ENCODE data around the gene DNASE2. TPM values are rescaled to one million over a fixed set of nuclear protein-coding genes. Genes with fewer than 3 reads are reported as not detected.

Gene DNASE2
- total RNA-seq, 1 experiment from 2014 or later, result 23.8 TPM

- Mint-ChIP-seq H3K36me3 (ENCODE audit: insufficient read depth in 1 of 3, low read depth in 3 of 3) (peaks cover 11 to 20% (median 13%) of the 10 kb centered on the region in 3 experiments), H3K9me3 (no peaks in the 10 kb centered on the region; a peak in 1 of 5 replicates), H3K4me1 (peaks cover 24 to 32% of the 10 kb centered on the region in 2 experiments), H3K27me3 (ENCODE audit: low read depth) (peaks cover 11% of the 10 kb centered on the region), H3K4me3 (peak overlapping the region; percentile 44 to 77), H3K27ac (peak overlapping the region in 1 of 3 experiments; percentile 95; a peak in 3 of 7 replicates)
- peak overlapping the region; percentile 74 for H3K4me2 ChIP-seq (ENCODE audit: insufficient read depth, insufficient read length, low read length)
- no peak overlapping the region for H2AK5ac ChIP-seq (ENCODE audit: insufficient read length, low read length)
- no peak overlapping the region for H2BK15ac ChIP-seq (ENCODE audit: low read depth, low read length)
- no peak overlapping the region for H4K8ac ChIP-seq (replicated peaks; ENCODE audit: insufficient read length, low read depth, low read length)
- peaks cover 7% of the 10 kb centered on the region for H4K20me1 ChIP-seq (ENCODE audit: control insufficient read depth, insufficient read depth, insufficient read length)
- no peak overlapping the region for H3K4ac ChIP-seq (ENCODE audit: low read depth, low read length)
- H4K91ac ChIP-seq (ENCODE audit: insufficient read length, low read depth, low read length), result no peak overlapping the region
- peaks cover 3% of the 10 kb centered on the region; the same call in 1 of the 2 replicates for H3K4me1 ChIP-seq (ENCODE audit: insufficient read depth, low read length)
- no peaks in the 10 kb centered on the region for H3K79me2 ChIP-seq (ENCODE audit: insufficient read depth, low read length)
- no peak overlapping the region for H3K27ac ChIP-seq (ENCODE audit: insufficient read length, low read depth, low read length)
- no peaks in the 10 kb centered on the region for H3K79me1 ChIP-seq (ENCODE audit: insufficient read depth, low read depth, low read length, poor library complexity, severe bottlenecking)
- DNase-seq, result peak; percentile 71
- H2BK120ac ChIP-seq (ENCODE audit: low read depth, low read length, poor library complexity, severe bottlenecking), result no peak overlapping the region
- no peak overlapping the region for H2BK20ac ChIP-seq (ENCODE audit: low read depth, low read length, poor library complexity, severe bottlenecking)
- no peaks in the 10 kb centered on the region for H3K27me3 ChIP-seq (ENCODE audit: insufficient read depth, low read length)
- no peak overlapping the region for H3K9ac ChIP-seq (ENCODE audit: extremely low read depth, insufficient read length, low read length)
- H2BK5ac ChIP-seq (ENCODE audit: insufficient read length, low read length), result no peak overlapping the region
- no peak overlapping the region; the same call in 1 of the 2 replicates for H3K14ac ChIP-seq (ENCODE audit: insufficient read depth, low read length)
- TF ChIP-seq CTCF (conservative IDR thresholded peaks at IDR 0.05), result no peak
- WGBS (ENCODE audit: extremely low coverage, insufficient read length, low lambda C conversion rate), result no CpG with 5 or more reads among the region's 29 CpGs
- H3K18ac ChIP-seq (ENCODE audit: insufficient read length, low read depth, low read length), result no peak overlapping the region
- no peak overlapping the region for H2AFZ ChIP-seq (ENCODE audit: low read length)
- H4K5ac ChIP-seq (ENCODE audit: insufficient read length, low read depth, low read length), result no peak overlapping the region
- peaks cover 5% of the 10 kb centered on the region for H3K23me2 ChIP-seq (ENCODE audit: insufficient read length, low read depth, low read length, poor library complexity, severe bottlenecking)
- H2BK12ac ChIP-seq (ENCODE audit: insufficient read length, low read depth, low read length), result no peak overlapping the region
- H3T11ph ChIP-seq (ENCODE audit: low read length), result no peak overlapping the region
- no peaks in the 10 kb centered on the region for H3K9me3 ChIP-seq (ENCODE audit: control insufficient read depth, low read depth, low read length)
- H3K23ac ChIP-seq (ENCODE audit: insufficient read length, low read depth, low read length), result no peak overlapping the region
- no peak overlapping the region for H3K56ac ChIP-seq (ENCODE audit: insufficient read length, low read depth, low read length)
Observed at GRCh38 chr19:12866416-12867119, 14.7 kb downstream of the DNASE2 start.

Data from H9 (cell line).